ENCODE results near the gene UBE2J2.
A peak's percentile ranks its signal among the peaks of the same experiment; 100 is the strongest.

Gene UBE2J2

DNA sequence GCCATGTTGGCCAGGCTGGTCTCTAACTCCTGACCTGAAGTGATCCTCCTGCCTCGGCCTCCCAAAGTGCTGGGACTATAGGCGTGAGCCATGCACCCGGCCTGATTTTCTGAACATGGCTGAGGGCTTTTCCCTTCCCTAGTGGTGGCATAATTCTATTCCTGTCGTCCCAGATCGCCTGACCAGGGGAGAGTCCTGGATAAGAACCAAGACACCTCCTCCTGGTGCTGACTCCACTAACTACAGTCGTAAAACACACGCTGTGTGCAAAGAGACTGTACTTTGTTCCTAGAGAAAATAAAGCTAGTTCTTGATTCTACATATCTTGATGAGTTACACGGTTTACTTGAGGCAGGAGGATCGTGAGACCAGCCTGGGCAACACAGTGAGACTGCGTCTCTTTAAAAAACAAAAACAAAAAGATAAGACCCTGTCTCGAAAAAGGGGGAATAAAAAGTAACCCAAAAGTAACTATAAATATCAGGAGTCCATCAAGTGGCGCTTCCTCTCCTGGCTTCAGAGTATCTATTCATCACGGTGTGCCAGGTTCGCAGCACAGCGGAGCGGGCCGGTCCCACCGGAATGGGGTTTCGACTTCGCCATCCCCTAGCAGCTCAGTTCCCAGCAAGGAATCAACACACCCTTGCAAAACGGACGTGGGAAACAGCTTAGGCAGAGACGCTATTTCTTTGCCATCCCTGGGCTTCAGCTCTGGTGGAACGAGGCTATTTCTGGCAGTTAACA, 42.8 kb downstream of the UBE2J2 start:
- peak; percentile 52 for ATAC-seq

DNA sequence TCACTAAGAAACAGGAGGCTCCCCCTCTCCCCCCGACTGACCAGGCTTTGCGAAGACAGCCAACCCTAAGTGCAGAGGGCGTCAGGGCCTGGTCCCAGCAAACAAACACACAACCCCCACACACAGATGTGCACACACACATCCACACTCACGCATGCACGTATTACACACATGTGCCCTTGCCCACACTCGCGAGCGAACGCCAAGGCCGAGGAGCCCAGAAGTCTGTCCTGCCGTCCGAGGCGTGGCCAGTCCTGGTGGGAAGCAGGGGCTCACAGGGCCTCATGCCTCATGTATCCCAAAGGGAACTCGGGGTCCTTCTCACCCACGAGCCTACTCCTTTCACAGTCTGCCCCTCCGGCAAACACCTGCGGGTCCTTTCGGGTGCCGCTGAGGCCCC, 43.9 kb downstream of the UBE2J2 start:
- ATAC-seq = no peak
- no peak for TF ChIP-seq GLIS3 (CRISPR knock-in tag; IDR thresholded peaks at IDR 0.05)
- no peak for TF ChIP-seq BACH2 (CRISPR knock-in tag; IDR thresholded peaks at IDR 0.05; ENCODE audit: borderline replicate concordance)

More for the DNA sequence above, 42.8 kb downstream of the UBE2J2 start:
- TF ChIP-seq, protein P1, sequence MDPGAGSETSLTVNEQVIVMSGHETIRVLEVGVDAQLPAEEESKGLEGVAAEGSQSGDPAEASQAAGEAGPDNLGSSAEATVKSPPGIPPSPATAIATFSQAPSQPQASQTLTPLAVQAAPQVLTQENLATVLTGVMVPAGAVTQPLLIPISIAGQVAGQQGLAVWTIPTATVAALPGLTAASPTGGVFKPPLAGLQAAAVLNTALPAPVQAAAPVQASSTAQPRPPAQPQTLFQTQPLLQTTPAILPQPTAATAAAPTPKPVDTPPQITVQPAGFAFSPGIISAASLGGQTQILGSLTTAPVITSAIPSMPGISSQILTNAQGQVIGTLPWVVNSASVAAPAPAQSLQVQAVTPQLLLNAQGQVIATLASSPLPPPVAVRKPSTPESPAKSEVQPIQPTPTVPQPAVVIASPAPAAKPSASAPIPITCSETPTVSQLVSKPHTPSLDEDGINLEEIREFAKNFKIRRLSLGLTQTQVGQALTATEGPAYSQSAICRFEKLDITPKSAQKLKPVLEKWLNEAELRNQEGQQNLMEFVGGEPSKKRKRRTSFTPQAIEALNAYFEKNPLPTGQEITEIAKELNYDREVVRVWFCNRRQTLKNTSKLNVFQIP (CRISPR knock-in tag; IDR thresholded peaks at IDR 0.05; ENCODE audit: borderline replicate concordance, low read depth) = no peak
- TF ChIP-seq, protein P2, sequence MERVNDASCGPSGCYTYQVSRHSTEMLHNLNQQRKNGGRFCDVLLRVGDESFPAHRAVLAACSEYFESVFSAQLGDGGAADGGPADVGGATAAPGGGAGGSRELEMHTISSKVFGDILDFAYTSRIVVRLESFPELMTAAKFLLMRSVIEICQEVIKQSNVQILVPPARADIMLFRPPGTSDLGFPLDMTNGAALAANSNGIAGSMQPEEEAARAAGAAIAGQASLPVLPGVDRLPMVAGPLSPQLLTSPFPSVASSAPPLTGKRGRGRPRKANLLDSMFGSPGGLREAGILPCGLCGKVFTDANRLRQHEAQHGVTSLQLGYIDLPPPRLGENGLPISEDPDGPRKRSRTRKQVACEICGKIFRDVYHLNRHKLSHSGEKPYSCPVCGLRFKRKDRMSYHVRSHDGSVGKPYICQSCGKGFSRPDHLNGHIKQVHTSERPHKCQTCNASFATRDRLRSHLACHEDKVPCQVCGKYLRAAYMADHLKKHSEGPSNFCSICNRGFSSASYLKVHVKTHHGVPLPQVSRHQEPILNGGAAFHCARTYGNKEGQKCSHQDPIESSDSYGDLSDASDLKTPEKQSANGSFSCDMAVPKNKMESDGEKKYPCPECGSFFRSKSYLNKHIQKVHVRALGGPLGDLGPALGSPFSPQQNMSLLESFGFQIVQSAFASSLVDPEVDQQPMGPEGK (CRISPR knock-in tag; IDR thresholded peaks at IDR 0.05; ENCODE audit: borderline replicate concordance) = no peak
- TF ChIP-seq OSR1 (CRISPR knock-in tag; IDR thresholded peaks at IDR 0.05) (no peak), GLIS3 (CRISPR knock-in tag; IDR thresholded peaks at IDR 0.05) (no peak)

DNA sequence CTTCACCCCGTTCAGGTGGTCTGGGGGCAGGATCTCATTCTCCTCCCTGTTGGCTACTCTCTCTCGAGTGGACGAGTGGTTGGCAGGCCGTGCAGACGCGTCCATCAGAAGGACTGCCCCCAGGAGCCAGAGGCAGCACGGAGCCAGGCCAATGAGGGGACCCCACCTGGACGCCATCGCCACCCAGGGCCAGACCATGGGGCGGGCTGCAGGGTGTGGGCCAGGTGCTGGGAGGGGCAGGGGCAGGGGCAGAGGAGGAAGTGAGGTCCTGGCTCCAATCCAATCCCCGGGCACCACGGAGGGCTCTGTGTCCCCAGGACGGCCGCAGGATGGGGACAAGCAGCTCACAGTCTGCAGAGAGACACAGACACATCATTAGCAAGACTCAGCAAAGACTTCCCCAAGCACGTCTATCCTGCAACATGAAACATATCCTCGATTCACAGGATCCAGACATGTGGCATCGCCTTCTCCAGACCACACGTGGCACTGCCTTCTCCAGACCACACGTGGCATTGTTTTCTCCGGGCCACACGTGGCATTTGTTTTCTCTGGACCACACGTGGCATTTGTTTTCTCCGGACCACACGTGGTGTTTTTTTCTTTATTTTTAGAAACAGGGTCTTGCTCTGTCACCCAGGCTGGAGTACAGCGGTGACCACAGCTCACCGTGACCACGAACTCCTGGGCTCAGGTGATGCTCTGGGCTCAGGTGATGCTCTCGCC, 44.9 kb downstream of the UBE2J2 start:
- no peak for ATAC-seq
- TF ChIP-seq ZFP30 (CRISPR knock-in tag; IDR thresholded peaks at IDR 0.05) (no peak), GLIS3 (CRISPR knock-in tag; IDR thresholded peaks at IDR 0.05) (no peak), ZNF565 (CRISPR knock-in tag; conservative IDR thresholded peaks at IDR 0.05; ENCODE audit: low read depth) (no peak), PPARA (CRISPR knock-in tag; IDR thresholded peaks at IDR 0.05; ENCODE audit: borderline replicate concordance) (no peak), CSDC2 (CRISPR knock-in tag; IDR thresholded peaks at IDR 0.05) (no peak), SNAI2 (CRISPR knock-in tag; IDR thresholded peaks at IDR 0.05) (no peak), ARNTL (CRISPR knock-in tag; IDR thresholded peaks at IDR 0.05; ENCODE audit: borderline replicate concordance, low read depth) (no peak), ISL1 (CRISPR knock-in tag; IDR thresholded peaks at IDR 0.05) (no peak), RARB (CRISPR knock-in tag; IDR thresholded peaks at IDR 0.05) (no peak), ZC3H10 (CRISPR knock-in tag; IDR thresholded peaks at IDR 0.05) (no peak), ZFP3 (CRISPR knock-in tag; IDR thresholded peaks at IDR 0.05) (no peak), ESRRG (CRISPR knock-in tag; IDR thresholded peaks at IDR 0.05) (no peak), ZNF8 (CRISPR knock-in tag; IDR thresholded peaks at IDR 0.05) (no peak)
- TF ChIP-seq, protein P1 (CRISPR knock-in tag; IDR thresholded peaks at IDR 0.05; ENCODE audit: borderline replicate concordance, low read depth) = no peak
- TF ChIP-seq, protein P3, sequence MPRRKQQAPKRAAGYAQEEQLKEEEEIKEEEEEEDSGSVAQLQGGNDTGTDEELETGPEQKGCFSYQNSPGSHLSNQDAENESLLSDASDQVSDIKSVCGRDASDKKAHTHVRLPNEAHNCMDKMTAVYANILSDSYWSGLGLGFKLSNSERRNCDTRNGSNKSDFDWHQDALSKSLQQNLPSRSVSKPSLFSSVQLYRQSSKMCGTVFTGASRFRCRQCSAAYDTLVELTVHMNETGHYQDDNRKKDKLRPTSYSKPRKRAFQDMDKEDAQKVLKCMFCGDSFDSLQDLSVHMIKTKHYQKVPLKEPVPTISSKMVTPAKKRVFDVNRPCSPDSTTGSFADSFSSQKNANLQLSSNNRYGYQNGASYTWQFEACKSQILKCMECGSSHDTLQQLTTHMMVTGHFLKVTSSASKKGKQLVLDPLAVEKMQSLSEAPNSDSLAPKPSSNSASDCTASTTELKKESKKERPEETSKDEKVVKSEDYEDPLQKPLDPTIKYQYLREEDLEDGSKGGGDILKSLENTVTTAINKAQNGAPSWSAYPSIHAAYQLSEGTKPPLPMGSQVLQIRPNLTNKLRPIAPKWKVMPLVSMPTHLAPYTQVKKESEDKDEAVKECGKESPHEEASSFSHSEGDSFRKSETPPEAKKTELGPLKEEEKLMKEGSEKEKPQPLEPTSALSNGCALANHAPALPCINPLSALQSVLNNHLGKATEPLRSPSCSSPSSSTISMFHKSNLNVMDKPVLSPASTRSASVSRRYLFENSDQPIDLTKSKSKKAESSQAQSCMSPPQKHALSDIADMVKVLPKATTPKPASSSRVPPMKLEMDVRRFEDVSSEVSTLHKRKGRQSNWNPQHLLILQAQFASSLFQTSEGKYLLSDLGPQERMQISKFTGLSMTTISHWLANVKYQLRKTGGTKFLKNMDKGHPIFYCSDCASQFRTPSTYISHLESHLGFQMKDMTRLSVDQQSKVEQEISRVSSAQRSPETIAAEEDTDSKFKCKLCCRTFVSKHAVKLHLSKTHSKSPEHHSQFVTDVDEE (CRISPR knock-in tag; IDR thresholded peaks at IDR 0.05) = no peak
- TF ChIP-seq, protein P4, sequence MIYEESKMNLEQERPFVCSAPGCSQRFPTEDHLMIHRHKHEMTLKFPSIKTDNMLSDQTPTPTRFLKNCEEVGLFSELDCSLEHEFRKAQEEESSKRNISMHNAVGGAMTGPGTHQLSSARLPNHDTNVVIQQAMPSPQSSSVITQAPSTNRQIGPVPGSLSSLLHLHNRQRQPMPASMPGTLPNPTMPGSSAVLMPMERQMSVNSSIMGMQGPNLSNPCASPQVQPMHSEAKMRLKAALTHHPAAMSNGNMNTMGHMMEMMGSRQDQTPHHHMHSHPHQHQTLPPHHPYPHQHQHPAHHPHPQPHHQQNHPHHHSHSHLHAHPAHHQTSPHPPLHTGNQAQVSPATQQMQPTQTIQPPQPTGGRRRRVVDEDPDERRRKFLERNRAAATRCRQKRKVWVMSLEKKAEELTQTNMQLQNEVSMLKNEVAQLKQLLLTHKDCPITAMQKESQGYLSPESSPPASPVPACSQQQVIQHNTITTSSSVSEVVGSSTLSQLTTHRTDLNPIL (CRISPR knock-in tag; IDR thresholded peaks at IDR 0.05; ENCODE audit: low read depth) = no peak

Data from SK-N-SH treated with all-trans-retinoic acid at 6 μM for 48 hours (cell line).